K562 (cell line): ENCODE measurements around the gene GAL3ST2. TPM values are rescaled to one million over a fixed set of nuclear protein-coding genes. Genes with fewer than 3 reads are reported as not detected.

ENCODE experiments used
- BRCA1 ChIP-seq, 2 experiments: fragments of 450-650 bp in 1 of 2; sonication (generic) in 1 of 2; formaldehyde crosslinking in 1 of 2; IDR thresholded peaks; 2 replicates each; pipeline versions ENCODE4 v1.5.0 to v1.6.1; 2017 to 2020; ENCODE audit warnings: mild to moderate bottlenecking in 1 of 2, missing genetic modification reagents in 1 of 2
- KAT2B ChIP-seq: IDR thresholded peaks from one replicate; pipeline ENCODE4 v1.6.1; 2012; ENCODE audit warnings: low read depth, mild to moderate bottlenecking, control low read depth, inconsistent platforms, low read length, moderate library complexity
- MYC ChIP-seq, 2 experiments: fragments of 250-450 bp in 1 of 2; sonication (Bioruptor Pico) in 1 of 2; IDR thresholded peaks; 2 replicates each; pipeline versions ENCODE4 v1.5.1 to v1.6.1; 2012 to 2021; ENCODE audit warnings: low read depth in 2 of 2, borderline replicate concordance in 1 of 2, improper control_type of control experiment in 1 of 2, low read length in 1 of 2, mild to moderate bottlenecking in 1 of 2, moderate library complexity in 1 of 2
- NFATC3 ChIP-seq: fragments of 450-650 bp; IDR thresholded peaks from 2 replicates; pipeline ENCODE4 v1.6.1; 2017; ENCODE audit warnings: mild to moderate bottlenecking
- RUNX1 ChIP-seq: sonication (generic); IDR thresholded peaks from 2 replicates; pipeline ENCODE4 v1.6.1; 2016; ENCODE audit warnings: antibody characterized with exemption, low read depth
- STAG1 ChIP-seq: sonication (generic); formaldehyde crosslinking; IDR thresholded peaks from 2 replicates; pipeline ENCODE4 v1.5.0; 2020; ENCODE audit warnings: missing genetic modification reagents, borderline replicate concordance
- TSC22D4 ChIP-seq: fragments of 450-650 bp; IDR thresholded peaks from 2 replicates; pipeline ENCODE4 v1.6.1; 2016; ENCODE audit warnings: missing genetic modification characterization, missing biosample characterization, control low read depth
- ZBTB17 ChIP-seq: fragments of 450-650 bp; formaldehyde crosslinking; IDR thresholded peaks from 2 replicates; pipeline ENCODE4 v1.4.0; 2020; ENCODE audit warnings: mild to moderate bottlenecking
- ZNF445 ChIP-seq: fragments of 250-450 bp; sonication (Bioruptor Pico); IDR thresholded peaks from 2 replicates; pipeline ENCODE4 v1.4.0; 2020; ENCODE audit warnings: low read depth, mild to moderate bottlenecking, moderate library complexity
- polyA plus RNA-seq, 8 experiments: library from polyadenylated mRNA; depleted of rRNA in 4 of 8; stranded (reverse) in 5 of 8; unstranded in 3 of 8; fragments of >200 nt; fragmentation: Nextera tagmentation in 2 of 8; fragmentation: Illumina TruSeq in 1 of 8; extraction: Ambion mirVana in 2 of 8; extraction: Trizol in 1 of 8; gene quantifications; 2 replicates each; pipeline versions ENCODE4 v1.2.1 to v1.2.3, GENCODE V29; 2011 to 2014; ENCODE audit warnings: inconsistent platforms in 1 of 8, missing spikeins in 1 of 8
- total RNA-seq, 7 experiments: library from RNA; depleted of rRNA in 6 of 7; stranded (reverse); fragments of >200 nt in 6 of 7; fragmentation: Illumina TruSeq in 2 of 7; extraction: Trizol in 2 of 7; gene quantifications; 2 replicates each; pipeline versions ENCODE4 v1.2.1 to v1.2.3, GENCODE V29; 2011 to 2021; ENCODE audit warnings: low replicate concordance in 1 of 7
- TF ChIP-seq, protein P1 (sequence below): fragments of 450-650 bp; formaldehyde crosslinking; IDR thresholded peaks from 2 replicates; pipeline ENCODE4 v1.4.0; 2020; ENCODE audit warnings: mild to moderate bottlenecking, mixed read lengths
- TF ChIP-seq, protein P2 (sequence below): fragments of 250-450 bp; sonication (Bioruptor Pico); IDR thresholded peaks from 2 replicates; pipeline ENCODE4 v1.4.0; 2020
- TF ChIP-seq, protein P3 (sequence below): fragments of 250-450 bp; sonication (Bioruptor Pico); IDR thresholded peaks from 2 replicates; pipeline ENCODE4 v1.5.0; 2021; ENCODE audit warnings: mild to moderate bottlenecking, borderline replicate concordance

GAL3ST2 gene
- total and polyA plus RNA-seq, 9 of the 15 experiments (the other 6 are each of a cell fraction or from before 2014, with no cell fraction given): 0.42 TPM; not detected in 8

DNA sequence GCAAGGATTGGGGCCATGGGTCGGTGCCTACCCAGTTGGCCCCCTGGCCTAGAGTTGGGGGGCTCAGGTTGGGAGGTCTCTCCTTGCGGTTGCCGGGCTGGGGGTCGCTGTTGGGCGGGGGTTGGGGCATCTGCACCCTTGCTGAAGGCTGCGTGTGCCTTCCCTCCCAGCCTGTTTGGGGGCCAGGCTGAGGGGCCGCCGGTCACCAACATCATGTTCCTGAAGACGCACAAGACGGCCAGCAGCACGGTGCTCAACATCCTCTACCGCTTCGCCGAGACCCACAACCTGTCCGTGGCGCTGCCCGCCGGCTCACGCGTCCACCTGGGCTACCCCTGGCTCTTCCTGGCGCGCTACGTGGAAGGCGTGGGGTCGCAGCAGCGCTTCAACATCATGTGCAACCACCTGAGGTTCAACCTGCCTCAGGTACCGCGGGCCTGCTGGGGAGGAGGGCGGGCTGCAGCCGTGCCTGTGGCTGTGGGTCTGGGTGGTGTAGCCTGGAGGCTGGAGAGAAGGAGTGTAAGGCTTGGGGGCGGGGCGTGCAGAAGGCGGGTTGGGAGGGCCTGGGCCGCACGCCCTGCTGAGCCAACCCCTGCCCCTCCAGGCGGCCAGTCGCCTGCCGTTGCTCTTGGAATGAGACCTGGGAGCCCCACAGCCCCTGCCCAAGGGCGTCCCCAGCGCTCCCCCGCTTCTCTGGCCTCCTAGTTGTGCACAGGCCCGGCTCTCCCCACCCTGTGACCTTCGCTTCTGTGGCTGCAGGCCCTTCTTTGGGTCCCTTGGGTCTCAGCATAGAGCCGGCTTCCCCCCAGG is 25.2 kb downstream of the GAL3ST2 start (continued):
- TF ChIP-seq, protein P1, sequence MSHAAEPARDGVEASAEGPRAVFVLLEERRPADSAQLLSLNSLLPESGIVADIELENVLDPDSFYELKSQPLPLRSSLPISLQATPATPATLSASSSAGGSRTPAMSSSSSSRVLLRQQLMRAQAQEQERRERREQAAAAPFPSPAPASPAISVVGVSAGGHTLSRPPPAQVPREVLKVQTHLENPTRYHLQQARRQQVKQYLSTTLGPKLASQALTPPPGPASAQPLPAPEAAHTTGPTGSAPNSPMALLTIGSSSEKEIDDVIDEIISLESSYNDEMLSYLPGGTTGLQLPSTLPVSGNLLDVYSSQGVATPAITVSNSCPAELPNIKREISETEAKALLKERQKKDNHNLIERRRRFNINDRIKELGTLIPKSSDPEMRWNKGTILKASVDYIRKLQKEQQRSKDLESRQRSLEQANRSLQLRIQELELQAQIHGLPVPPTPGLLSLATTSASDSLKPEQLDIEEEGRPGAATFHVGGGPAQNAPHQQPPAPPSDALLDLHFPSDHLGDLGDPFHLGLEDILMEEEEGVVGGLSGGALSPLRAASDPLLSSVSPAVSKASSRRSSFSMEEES (CRISPR knock-in tag): no peak
- no peak for TF ChIP-seq ZBTB17
- no peak for TF ChIP-seq TSC22D4 (tag)
- TF ChIP-seq, protein P2, sequence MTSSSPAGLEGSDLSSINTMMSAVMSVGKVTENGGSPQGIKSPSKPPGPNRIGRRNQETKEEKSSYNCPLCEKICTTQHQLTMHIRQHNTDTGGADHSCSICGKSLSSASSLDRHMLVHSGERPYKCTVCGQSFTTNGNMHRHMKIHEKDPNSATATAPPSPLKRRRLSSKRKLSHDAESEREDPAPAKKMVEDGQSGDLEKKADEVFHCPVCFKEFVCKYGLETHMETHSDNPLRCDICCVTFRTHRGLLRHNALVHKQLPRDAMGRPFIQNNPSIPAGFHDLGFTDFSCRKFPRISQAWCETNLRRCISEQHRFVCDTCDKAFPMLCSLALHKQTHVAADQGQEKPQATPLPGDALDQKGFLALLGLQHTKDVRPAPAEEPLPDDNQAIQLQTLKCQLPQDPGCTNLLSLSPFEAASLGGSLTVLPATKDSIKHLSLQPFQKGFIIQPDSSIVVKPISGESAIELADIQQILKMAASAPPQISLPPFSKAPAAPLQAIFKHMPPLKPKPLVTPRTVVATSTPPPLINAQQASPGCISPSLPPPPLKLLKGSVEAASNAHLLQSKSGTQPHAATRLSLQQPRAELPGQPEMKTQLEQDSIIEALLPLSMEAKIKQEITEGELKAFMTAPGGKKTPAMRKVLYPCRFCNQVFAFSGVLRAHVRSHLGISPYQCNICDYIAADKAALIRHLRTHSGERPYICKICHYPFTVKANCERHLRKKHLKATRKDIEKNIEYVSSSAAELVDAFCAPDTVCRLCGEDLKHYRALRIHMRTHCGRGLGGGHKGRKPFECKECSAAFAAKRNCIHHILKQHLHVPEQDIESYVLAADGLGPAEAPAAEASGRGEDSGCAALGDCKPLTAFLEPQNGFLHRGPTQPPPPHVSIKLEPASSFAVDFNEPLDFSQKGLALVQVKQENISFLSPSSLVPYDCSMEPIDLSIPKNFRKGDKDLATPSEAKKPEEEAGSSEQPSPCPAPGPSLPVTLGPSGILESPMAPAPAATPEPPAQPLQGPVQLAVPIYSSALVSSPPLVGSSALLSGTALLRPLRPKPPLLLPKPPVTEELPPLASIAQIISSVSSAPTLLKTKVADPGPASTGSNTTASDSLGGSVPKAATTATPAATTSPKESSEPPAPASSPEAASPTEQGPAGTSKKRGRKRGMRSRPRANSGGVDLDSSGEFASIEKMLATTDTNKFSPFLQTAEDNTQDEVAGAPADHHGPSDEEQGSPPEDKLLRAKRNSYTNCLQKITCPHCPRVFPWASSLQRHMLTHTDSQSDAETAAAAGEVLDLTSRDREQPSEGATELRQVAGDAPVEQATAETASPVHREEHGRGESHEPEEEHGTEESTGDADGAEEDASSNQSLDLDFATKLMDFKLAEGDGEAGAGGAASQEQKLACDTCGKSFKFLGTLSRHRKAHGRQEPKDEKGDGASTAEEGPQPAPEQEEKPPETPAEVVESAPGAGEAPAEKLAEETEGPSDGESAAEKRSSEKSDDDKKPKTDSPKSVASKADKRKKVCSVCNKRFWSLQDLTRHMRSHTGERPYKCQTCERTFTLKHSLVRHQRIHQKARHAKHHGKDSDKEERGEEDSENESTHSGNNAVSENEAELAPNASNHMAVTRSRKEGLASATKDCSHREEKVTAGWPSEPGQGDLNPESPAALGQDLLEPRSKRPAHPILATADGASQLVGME (CRISPR knock-in tag): no peak
- TF ChIP-seq KAT2B: no peak
- TF ChIP-seq STAG1: no peak
- TF ChIP-seq RUNX1: no peak
- TF ChIP-seq MYC (IDR thresholded peaks at IDR 0.05; ENCODE audit: low read depth, low read length): no peak
- TF ChIP-seq MYC (CRISPR knock-in tag; IDR thresholded peaks at IDR 0.05; ENCODE audit: borderline replicate concordance, low read depth): no peak
- TF ChIP-seq BRCA1 (IDR thresholded peaks at IDR 0.05): no peak
- TF ChIP-seq BRCA1 (CRISPR knock-in tag; IDR thresholded peaks at IDR 0.05): no peak
- no peak for TF ChIP-seq NFATC3
- no peak for TF ChIP-seq ZNF445
- TF ChIP-seq, protein P3, sequence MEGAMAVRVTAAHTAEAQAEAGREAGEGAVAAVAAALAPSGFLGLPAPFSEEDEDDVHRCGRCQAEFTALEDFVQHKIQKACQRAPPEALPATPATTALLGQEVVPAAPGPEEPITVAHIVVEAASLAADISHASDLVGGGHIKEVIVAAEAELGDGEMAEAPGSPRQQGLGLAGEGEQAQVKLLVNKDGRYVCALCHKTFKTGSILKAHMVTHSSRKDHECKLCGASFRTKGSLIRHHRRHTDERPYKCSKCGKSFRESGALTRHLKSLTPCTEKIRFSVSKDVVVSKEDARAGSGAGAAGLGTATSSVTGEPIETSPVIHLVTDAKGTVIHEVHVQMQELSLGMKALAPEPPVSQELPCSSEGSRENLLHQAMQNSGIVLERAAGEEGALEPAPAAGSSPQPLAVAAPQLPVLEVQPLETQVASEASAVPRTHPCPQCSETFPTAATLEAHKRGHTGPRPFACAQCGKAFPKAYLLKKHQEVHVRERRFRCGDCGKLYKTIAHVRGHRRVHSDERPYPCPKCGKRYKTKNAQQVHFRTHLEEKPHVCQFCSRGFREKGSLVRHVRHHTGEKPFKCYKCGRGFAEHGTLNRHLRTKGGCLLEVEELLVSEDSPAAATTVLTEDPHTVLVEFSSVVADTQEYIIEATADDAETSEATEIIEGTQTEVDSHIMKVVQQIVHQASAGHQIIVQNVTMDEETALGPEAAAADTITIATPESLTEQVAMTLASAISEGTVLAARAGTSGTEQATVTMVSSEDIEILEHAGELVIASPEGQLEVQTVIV (CRISPR knock-in tag): no peak
